ENCODE data around the gene DSCAML1. TPM values are rescaled to one million over a fixed set of nuclear protein-coding genes. Genes with fewer than 3 reads are reported as not detected.

Gene DSCAML1
- total RNA-seq, 1 donor from 2014 or later = 0.22 TPM

- ATAC-seq (peak; percentile 54), DNase-seq (ENCODE audit: missing footprints) (peak; percentile 91)
- intact Hi-C loops (cut with DNase I) = loop anchor here (2.0 to 5.0 kb wide), 2 partner anchors 245 to 365 kb away; no protein-coding TSS in a partner anchor
These were observed 10.7 kb upstream of the DSCAML1 start for GRCh38 chr11:117807482-117808327.

- DNase-seq (ENCODE audit: missing footprints) (peak; percentile 69), ATAC-seq (no peak)
- intact Hi-C loops (cut with DNase I) = loop anchor here (5.0 kb wide), 1 partner anchor 245 kb away; no protein-coding TSS in a partner anchor
These were observed 9.8 kb upstream of the DSCAML1 start for GRCh38 chr11:117806846-117807245.

- ATAC-seq (no peak), DNase-seq (ENCODE audit: missing footprints) (no peak)
- intact Hi-C loops (cut with DNase I) = loop anchor here (5.0 kb wide), 1 partner anchor 247 kb away; no protein-coding TSS in a partner anchor
These were observed 8.0 kb upstream of the DSCAML1 start for GRCh38 chr11:117805045-117805444.

- intact Hi-C loops (cut with DNase I) = no loop called here
- ATAC-seq (no peak), DNase-seq (ENCODE audit: missing footprints) (no peak)
These were observed 6.9 kb upstream of the DSCAML1 start for GRCh38 chr11:117803896-117804295.

GRCh38 chr11:117799634-117800033 lies 2.6 kb upstream of the DSCAML1 start:
- intact Hi-C loops (cut with DNase I) = no loop called here
- no peak for DNase-seq (ENCODE audit: missing footprints)
- no peak for ATAC-seq

GRCh38 chr11:117796456-117796871 lies 552 bp downstream of the DSCAML1 start:
- intact Hi-C loops (cut with DNase I) = no loop called here

GRCh38 chr11:117795638-117796455 lies 1.2 kb downstream of the DSCAML1 start:
- intact Hi-C loops (cut with DNase I) = no loop called here
- no peak for ATAC-seq
- DNase-seq (ENCODE audit: missing footprints) = no peak

More at GRCh38 chr11:117796456-117796871, 552 bp downstream of the DSCAML1 start:
- ATAC-seq (no peak), DNase-seq (ENCODE audit: missing footprints) (no peak)

GRCh38 chr11:117794772-117795629 lies 2.0 kb downstream of the DSCAML1 start:
- DNase-seq (ENCODE audit: missing footprints) (no peak), ATAC-seq (no peak)
- intact Hi-C loops (cut with DNase I) = no loop called here

- DNase-seq (ENCODE audit: missing footprints) = no peak
- intact Hi-C loops (cut with DNase I) = no loop called here
- ATAC-seq = no peak
These were observed 2.9 kb downstream of the DSCAML1 start for GRCh38 chr11:117794135-117794534.

GRCh38 chr11:117793583-117793982 lies 3.4 kb downstream of the DSCAML1 start:
- intact Hi-C loops (cut with DNase I) = no loop called here
- no peak for DNase-seq (ENCODE audit: missing footprints)
- no peak for ATAC-seq

- no peak for ATAC-seq
- DNase-seq (ENCODE audit: missing footprints) = no peak
- intact Hi-C loops (cut with DNase I) = no loop called here
These were observed 4.0 kb downstream of the DSCAML1 start for GRCh38 chr11:117792992-117793391.

GRCh38 chr11:117792241-117792640 lies 4.8 kb downstream of the DSCAML1 start:
- DNase-seq (ENCODE audit: missing footprints) (no peak), ATAC-seq (no peak)
- intact Hi-C loops (cut with DNase I) = no loop called here

GRCh38 chr11:117790279-117790678 lies 6.7 kb downstream of the DSCAML1 start:
- intact Hi-C loops (cut with DNase I) = no loop called here
- DNase-seq (ENCODE audit: missing footprints) = no peak
- no peak for ATAC-seq

GRCh38 chr11:117789241-117789640 lies 7.8 kb downstream of the DSCAML1 start:
- ATAC-seq (no peak), DNase-seq (ENCODE audit: missing footprints) (no peak)
- intact Hi-C loops (cut with DNase I) = no loop called here

GRCh38 chr11:117786135-117786870 lies 10.7 kb downstream of the DSCAML1 start:
- no peak for ATAC-seq
- no peak for DNase-seq (ENCODE audit: missing footprints)
- intact Hi-C loops (cut with DNase I) = no loop called here

- DNase-seq (ENCODE audit: missing footprints) (no peak), ATAC-seq (no peak)
- intact Hi-C loops (cut with DNase I) = no loop called here
These were observed 14.9 kb downstream of the DSCAML1 start for GRCh38 chr11:117782101-117782500.

GRCh38 chr11:117781627-117782026 lies 15.4 kb downstream of the DSCAML1 start:
- intact Hi-C loops (cut with DNase I) = no loop called here
- DNase-seq (ENCODE audit: missing footprints) = no peak
- no peak for ATAC-seq

- intact Hi-C loops (cut with DNase I) = no loop called here
- DNase-seq (ENCODE audit: missing footprints) = no peak
- ATAC-seq = no peak
These were observed 16.6 kb downstream of the DSCAML1 start for GRCh38 chr11:117780456-117780855.

Data from Right ventricle myocardium inferior (tissue), 1 donor.